ENCODE data around the gene RAB11FIP4.

DNA sequence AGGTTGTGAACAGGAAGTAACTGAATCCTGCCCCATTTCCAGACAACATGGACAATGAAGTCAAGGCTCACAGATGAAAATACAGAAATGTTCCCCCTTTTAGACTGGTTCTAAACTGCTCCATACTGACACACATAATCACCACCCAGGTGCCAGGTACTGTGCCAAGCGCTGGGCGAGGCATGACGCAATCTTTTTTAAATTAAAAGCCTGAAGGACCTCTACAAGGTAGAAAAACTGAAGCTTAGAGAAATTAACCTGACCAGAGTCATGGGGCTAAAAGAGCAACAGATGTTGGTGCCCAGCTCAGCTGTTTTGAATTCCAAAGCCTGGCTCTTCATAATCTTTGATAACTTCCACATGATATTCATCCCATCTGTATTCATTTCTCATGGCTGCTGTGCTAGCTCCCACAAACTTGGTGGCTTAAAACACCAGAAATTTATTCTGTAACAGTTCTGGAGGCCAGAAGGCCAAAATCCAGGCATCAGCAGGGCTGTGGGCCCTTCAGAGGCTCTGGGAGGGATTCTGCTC is 4.9 kb upstream of the RAB11FIP4 start:
- TF ChIP-seq, protein P1, sequence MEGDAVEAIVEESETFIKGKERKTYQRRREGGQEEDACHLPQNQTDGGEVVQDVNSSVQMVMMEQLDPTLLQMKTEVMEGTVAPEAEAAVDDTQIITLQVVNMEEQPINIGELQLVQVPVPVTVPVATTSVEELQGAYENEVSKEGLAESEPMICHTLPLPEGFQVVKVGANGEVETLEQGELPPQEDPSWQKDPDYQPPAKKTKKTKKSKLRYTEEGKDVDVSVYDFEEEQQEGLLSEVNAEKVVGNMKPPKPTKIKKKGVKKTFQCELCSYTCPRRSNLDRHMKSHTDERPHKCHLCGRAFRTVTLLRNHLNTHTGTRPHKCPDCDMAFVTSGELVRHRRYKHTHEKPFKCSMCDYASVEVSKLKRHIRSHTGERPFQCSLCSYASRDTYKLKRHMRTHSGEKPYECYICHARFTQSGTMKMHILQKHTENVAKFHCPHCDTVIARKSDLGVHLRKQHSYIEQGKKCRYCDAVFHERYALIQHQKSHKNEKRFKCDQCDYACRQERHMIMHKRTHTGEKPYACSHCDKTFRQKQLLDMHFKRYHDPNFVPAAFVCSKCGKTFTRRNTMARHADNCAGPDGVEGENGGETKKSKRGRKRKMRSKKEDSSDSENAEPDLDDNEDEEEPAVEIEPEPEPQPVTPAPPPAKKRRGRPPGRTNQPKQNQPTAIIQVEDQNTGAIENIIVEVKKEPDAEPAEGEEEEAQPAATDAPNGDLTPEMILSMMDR (IDR thresholded peaks at IDR 0.05) = no peak
- TF ChIP-seq ZFX (IDR thresholded peaks at IDR 0.05; ENCODE audit: borderline replicate concordance) = no peak

Measured in 22Rv1 (cell line).